Cortex of kidney (tissue), 1 donor: ENCODE data around the gene DNAH9.

Source experiments
- DNase-seq: peaks from one replicate; lab custom pipeline; 2025; lab: John Stamatoyannopoulos, UW

DNAH9 gene

DNA sequence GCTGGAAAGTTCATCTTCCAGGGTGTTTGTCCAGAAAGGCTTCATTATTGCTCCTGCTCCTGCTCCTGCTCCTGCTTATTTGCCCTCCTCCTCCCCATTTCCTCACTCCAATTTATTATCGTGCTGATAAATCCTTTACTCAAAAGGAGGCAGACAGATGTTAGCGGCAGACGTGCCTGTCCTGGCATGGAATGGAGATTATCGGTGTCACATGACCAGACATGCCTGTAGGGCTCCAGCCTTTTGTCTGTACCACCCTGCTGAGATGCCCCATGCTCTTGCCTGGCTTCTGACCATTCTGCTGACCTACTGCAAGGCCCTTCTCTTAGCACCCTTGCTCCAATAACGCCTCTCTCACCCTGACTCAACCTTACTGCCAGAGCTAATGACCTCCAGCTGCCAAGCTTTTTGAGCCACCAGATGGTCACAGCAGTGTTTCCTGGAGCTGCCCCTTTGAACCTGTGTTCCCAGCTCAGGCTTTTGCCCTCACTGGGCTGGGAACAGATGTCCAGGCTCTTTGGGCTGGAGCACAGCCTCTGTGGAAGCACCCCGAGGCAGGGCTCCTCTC, 12.8 kb downstream of the DNAH9 start:
- DNase-seq: no peak

DNA sequence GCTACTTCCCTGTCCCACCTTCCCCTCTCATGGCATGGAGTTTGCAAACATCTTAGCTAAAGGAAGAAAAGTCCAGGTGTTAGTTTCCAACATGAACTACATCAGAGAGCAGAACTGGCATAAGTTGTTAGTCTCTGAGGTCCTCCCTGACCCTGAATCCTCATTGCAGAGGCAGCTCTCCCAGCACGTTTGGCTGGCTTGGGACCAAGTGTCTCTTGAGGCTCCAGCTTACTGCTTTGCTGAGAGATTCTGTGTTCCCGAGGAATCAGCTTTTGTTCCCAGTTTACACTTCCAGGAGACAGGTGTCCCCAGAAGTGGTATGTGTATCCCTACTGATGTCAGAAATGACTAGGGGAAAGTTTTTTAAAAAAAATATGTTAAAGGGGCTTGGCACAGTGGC, 14.7 kb downstream of the DNAH9 start:
- no peak for DNase-seq

DNA sequence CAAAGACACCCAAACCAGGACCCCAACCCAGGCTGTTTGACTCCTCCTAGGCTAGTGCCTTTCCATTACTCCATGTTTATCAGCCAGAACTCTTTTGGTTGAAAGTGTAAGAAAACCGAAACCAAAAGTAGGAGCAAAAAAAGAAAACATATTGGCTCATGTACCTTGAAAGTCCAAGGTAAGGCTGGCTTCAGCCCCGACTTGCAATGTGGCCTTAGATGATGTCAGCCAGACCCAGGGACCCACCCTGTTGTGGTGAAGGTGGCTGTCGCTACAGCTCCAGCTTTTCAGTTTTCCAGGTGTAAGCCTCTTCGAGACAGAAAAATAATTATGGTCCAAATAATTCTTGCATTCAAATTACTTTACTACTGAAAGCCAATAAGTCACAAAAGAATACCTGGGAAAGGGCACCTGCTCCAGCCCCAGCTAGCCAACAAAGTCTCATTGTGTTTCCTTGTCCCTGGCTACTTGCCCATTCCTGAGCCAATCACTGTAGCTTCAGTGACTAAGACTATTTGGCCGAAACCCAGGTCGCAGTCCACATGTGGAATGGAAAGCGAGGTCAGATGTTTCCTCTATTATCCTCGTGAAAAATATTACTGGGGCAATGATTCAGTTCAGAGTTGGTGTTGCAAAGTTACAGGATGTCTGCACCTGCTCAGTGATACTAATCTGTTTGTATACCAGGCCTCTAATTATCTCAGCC, 20.7 kb downstream of the DNAH9 start:
- no peak for DNase-seq

DNA sequence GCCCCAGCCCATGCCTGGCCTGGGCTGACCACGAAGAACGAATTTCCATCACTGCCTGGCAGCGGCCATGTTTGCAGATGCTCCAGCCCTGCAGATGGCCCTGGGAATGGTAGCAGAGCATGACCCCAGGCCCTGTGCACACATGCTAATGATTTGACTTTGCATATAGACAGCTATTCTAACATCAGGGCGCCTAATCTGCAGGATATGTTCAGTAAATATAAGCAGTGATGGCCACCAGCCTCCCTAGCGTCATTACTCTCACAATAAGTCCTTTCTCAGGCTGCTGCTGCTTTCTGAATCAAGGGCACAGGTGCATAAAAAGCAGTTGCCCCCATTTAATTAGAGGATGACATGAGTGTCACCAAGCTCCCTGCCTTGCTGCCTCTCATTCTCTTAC, 24.2 kb downstream of the DNAH9 start:
- no peak for DNase-seq

DNA sequence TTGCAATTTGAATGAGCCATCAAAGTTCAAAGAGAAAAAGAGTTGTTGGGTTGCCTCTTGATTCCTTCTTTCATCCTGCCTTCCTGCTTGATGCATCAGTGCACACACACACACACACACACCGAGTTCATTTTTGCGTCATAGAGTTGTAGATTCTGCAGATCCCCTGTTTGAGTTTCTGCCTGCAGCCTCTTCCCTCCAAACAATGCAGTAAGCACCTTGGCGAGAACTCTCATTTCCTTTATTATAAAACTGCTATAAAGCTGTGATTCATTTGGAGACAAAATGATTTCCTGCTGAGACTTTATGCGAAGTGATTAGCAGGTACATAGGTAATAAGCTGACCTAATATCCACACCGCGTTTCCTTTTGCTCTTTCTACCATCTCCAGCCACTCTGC, 26.7 kb downstream of the DNAH9 start:
- no peak for DNase-seq

DNA sequence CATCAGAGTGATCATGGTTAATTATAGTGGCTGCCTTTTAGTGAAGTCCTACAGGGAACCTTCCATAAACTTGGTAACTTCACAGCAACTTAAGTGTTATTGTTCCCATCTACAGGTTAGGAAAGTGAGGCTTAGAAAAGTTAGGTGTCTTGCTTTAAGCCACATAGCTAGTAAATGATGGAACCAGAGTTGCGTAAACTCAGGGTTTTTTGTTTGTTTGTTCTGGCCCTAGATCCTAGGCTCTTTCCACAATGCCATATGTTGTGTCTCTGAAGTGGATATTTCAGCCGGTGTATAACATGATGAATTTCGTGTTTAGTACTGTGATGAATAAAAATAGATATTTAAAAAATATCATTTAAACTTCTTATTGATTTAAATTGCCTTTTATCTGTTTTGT, 27.6 kb downstream of the DNAH9 start:
- no peak for DNase-seq

DNA sequence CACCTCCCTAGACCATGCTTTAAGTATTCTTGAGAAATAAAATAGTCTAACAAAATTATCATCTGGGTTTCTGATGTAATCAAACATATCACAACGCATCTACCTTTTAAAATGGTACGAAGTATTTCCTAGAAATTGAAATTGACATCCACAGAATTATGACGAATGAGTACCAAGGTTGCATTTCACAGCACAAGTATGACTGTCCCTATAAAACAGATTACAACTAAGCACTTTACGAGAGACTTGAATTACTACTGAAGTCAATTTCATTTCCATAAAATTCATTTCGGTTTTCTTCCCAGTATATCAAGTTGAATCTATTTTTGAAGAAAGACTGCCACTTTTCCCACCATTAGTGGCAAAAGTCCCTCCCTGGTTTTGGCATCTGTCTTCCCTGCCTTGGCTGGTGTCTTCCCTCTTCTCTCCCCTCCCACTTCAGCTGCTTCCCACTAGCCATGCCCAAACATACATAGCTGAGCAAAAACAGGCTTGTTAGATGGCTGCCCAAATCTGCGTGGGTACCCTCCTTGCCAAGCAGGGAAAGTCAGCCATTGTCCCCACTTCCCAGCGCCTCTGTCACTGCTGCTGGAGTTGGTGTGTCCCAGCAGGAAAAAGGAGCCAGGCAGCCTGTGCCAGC, 29.2 kb downstream of the DNAH9 start:
- no peak for DNase-seq

DNA sequence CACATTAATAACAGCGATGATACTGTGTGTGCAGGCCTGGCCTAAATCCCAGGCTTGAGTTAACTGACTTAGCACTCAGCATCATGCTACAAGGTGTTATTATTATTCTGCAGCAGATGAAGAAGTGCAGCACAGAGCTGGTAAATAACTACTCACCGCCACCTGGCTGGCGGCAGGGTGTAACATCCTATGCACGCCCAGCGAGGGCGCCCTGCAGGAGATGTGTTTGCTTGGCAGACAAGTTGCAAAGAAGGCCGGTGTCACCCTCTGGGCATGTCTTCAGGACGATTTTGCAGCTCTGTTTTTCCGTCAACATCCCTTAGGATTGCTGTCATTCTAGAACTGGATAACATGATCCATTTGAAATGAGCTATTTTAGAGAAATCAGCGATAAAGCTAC, 30.1 kb downstream of the DNAH9 start:
- DNase-seq: no peak

DNA sequence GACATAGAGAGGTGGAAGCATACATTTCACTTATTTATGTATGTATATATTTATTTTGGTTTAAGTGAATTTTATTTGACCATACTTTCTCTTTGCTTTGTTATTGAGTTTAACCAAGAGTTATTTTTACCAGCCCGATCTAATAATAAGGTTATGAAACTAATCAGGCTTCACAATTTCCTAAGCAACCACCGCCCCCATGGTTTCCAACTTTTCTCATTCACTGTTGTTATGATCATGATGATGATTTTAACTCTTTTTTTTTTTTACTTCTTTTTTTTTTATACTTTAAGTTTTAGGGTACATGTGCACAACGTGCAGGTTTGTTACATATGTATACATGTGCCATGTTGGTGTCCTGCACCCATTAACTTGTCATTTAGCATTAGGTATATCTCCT, 30.6 kb downstream of the DNAH9 start:
- DNase-seq: no peak

DNA sequence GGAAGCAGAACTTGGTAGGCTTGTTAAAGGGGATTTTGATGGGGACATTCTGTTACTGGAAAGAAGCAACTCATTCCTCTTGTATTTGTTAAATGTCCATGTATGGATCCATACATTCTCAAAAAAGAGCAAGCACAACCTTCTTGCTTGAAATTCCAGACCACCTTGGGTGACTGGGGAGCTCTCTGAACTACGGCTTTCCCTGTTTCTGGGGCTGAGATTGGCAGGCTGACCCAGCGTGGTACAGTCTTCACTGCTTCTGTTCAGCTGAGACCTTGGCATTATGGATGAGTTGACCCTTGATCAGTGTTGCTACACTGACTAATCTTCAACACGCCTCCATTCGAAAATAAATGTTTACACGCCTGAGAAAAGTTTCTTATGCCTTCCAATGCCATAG, 38.5 kb downstream of the DNAH9 start:
- no peak for DNase-seq

DNA sequence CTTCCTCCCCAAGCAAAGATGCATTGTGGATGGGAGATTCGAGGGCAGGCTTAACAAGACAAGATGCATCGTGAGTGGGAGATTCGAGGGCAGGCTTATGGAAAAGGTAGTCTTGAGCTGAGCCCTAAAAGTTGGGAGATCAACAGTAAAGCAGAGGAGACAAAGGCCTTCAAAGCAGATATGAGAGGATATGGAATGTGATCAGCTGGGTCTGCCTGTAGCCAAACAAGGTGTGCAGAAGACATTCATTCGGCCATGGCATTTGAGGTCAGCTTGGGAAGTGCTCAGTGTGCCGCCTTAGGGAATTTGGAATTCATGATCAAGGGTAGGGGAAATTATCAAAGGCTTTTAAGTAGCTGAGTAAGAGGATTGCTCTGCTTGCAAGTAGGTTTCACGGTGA, 39.5 kb downstream of the DNAH9 start:
- DNase-seq: no peak

DNA sequence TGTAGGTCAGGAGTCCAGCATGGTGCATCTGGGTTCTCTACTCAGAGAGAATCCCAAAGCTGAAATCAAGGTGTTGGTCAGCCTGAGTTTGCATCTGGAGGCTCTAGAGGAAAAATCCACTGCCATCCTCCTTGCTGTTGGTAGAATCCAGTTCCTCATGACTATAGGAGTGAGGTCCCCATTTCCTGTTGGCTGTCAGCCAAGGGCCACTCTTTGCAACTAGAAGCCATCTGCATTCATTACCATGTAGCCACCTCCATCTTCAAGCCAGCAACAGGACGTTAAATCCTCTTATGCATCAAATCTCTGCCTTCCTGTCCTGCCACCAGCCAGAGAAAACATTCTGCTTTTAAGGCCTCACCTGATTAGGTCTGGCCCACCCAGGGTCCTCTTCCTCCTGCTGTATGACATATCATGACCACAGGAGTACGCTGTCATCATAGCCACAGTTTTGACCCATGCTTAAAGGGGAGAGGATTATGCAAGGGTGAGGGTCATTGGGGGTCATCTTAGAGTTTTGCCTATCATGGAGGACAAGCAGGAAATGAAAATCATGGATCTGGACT, 40.5 kb downstream of the DNAH9 start:
- no peak for DNase-seq

DNA sequence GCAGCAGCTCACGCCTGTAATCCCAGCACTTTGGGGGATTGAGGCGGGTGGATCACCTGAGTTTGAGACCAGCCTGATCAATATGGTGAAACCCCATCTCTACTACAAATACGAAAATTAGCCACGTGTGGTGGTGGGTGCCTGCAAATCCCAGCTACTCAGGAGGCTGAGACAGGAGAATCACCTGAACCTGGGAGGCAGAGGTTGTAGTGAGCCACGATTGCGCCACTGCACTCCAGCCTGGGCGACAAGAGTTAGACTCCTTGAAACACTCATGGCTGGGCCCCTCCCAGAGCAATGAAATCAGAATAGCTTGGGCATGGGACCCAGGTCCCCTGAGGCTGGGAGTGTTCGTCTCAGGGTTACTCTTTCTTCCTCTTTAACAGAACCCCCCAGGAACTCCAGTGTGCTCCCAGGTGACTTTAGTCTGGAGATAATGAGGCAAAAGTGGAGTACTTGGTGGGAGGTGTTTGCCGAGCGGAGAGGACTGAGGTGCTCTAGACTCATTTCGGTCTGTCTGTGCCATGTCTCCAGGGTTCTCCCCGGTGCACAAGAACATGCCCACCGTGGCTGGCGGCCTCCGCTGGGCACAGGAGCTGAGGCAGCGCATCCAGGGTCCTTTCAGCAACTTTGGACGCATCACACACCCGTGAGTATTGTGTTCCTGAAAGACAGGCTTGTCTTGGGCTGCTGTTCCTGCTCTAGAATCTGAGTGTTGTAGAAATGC, 41.6 kb downstream of the DNAH9 start:
- no peak for DNase-seq

DNA sequence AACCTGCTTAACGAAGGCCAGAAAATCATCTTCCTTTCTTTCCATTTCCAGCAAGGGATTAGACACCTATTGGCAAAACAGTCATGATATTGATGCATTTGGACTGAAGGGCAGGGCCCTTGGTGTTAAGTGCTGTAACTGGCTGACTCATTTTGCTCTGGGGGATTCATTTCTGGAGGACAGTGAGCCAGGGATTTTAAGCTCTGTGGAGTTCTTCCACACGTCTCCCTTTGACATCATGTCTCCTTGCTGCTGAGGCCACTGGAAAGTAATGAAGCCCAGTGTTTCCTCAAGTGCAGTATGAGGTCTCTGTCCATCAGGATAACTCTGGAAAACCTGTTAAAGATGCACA, 42.2 kb downstream of the DNAH9 start:
- DNase-seq: no peak

DNA sequence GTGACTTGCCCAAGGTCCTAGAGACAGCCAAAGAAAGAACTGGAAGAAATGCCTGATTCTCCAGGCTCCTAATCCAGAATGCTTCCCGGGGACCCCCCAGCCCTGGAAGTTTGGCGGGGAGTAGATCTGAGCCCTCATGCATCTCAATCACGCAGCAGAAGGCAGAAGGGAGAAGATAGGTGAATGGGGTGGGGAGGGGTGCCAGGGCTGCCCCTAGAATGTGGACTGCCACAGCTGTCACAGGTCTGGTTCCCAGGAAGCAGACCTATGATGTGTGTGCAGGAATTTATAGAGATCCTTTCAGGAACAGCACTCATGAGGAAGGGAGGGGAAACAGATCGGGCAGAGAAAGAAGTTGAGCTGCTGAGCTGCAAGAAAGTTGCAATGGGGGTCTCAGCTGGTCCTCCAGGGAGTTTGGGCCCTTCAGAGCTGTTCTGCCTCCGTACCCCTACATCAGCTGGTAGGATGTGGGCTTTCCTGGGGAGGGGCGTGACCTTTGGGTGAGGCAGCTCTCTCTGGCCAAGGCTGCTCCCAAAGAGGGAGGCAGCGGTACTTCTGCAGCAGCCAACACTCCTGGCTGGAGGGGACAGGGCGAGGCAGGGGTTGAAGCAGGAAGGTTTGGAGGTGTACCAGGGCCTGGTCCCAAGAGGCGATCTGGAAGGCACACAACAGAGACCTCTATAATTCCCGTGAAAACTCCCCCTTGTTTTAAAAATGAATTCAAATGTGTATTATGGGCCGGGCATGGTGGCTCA, 43.4 kb downstream of the DNAH9 start:
- DNase-seq: no peak

DNA sequence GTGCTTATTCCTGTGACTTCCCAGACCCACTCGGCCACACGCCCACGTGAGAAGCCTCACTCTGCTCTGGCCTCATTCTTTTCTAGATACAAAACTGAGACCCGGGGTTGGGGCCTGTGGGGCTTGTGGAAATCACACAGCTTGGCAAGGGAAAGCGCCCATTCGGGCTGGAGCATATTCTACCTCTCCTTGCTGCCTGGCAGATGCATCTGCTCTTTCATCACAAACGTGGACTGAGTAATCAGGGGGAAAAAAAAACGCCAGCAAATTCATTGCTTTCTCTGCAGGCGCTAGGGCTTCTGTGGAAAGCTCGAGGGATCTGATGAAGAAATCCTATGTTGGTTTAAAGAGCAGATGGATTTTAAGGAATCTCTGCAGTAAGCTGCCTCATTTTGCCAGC, 44.4 kb downstream of the DNAH9 start:
- no peak for DNase-seq

DNA sequence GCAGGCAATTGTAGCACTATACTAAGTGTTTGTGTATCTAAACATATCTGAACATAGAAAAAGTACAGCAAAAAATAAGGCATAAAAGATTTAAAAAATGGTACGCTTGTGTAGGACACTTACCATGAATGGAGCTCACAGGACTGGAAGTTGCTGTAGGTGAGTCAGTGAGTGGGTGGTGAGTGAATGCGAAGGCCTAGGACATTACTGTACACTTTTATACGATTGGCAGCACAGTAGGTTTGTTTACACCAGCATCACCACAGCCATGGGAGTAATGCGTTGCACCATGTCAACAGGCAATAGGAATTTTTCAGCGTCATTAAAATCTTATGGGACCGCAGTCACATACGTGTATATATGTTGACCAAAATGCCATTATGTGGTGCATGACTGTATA, 45.6 kb downstream of the DNAH9 start:
- DNase-seq: no peak

DNA sequence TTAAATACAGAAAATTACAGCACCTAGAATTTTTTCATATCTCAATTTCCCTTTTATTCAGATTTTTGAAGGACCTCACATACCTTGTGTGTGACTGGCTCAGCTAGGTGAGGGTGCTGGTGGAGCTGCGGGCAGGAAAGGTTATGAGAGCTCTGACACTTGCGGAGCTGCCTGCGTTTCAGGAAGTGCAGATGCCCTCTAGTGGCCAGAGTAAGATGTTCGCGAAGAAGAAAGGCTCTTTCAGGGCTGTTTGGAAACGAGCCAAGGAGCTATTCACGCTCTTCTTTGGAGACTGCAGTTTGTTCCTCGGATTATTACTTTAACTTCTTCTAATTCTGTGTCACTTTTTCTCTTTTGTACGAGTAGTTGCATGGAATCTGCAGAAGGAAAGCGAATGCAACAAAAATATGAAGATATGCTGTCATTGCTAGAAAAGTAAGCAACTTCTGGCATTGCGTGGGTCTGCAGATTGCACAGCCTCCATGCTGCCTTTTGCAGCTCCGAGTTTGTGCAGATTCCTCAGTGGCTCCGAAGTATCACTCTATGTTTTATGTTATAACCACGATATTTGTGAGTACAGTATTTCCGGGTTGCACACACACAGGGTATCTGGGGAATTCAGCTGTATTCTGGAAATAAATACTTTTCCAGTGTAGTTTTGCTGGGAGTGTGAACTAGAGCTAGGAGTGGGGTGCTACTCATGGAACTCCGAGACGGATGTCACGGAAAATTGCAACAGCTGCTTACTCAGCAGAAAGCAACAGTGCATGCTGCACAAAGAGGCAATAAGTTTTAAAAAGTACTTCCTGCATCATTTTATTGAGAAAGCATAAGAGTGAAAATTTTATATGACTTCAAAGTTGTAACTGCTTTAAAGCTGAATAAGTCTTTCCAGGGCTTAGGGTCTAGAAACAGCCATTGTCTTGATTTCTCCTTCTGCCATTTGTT, 46.3 kb downstream of the DNAH9 start:
- no peak for DNase-seq

DNA sequence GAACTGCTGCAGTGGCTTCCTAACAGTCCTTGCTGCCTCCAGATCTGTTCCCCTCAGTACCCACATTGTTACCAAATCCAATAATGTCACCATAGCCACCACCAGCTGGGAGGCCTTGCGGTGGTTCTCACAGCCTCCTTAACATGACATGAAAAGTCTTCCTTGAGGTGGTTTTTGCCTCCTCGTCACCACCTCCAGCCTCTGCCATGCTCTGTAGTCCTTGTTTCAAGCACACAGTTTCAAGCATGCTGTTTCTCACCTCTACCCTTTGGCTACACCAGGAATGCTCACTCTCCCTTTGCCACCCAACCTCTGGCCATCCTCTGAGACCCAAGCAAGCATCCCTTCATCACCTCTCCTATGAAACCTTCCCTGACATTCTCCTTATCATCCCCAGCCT, 47.2 kb downstream of the DNAH9 start:
- DNase-seq: no peak

DNA sequence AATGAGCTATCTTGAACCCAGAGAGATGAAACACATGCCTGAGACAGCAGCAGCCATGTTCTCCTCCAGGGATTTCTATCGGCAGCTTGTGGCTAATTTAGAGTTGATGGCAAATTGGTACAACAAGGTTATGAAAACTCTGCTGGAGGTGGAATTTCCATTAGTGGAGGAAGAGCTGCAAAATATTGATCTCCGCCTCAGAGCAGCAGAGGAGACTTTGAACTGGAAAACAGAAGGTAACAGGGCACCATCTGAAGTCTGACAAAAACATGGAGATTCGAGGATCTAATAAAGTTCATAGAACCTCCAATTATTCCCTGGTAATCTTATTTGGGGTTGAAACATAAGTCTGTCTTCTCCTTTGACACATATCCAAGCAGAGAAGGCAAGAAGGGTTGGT, 52.8 kb downstream of the DNAH9 start:
- DNase-seq: no peak

DNA sequence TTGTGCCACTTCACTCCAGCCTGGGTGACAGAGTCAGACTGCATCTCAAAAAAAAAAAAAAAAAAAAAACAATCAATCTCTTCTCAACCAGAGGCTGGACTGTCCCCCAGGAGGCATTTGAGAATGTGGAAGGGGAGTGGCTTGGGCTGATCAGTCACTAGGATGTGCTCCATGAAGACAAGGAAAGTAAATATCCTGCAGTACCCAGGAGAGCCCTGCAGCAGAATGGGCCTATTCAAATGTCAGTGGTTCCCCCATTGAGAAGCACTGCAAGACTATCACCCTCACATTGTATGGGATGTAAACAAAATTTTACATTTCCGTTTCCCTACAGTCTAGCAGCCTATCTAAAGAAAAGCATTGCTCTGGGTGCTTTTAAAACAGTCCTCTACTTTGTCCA, 70.3 kb downstream of the DNAH9 start:
- no peak for DNase-seq
